HEK293T (cell line): Measurements from ENCODE around the gene MYCBP.

Experiments
- BHLHE40 ChIP-seq: fragments of 450-650 bp; IDR thresholded peaks from 2 replicates; pipeline ENCODE4 v1.6.1; 2016; ENCODE audit warnings: mild to moderate bottlenecking, moderate library complexity, borderline replicate concordance
- ELF4 ChIP-seq: fragments of 450-650 bp; IDR thresholded peaks from 2 replicates; pipeline ENCODE4 v1.6.1; 2017; ENCODE audit warnings: antibody characterized with exemption
- FOXM1 ChIP-seq: fragments of 450-650 bp; IDR thresholded peaks from 2 replicates; pipeline ENCODE4 v1.6.1; 2017; ENCODE audit warnings: mild to moderate bottlenecking, borderline replicate concordance
- SP1 ChIP-seq: fragments of 450-650 bp; IDR thresholded peaks from 2 replicates; pipeline ENCODE4 v1.6.1; 2017
- TARDBP ChIP-seq: fragments of 450-650 bp; IDR thresholded peaks from 2 replicates; pipeline ENCODE4 v1.6.1; 2016

DNA sequence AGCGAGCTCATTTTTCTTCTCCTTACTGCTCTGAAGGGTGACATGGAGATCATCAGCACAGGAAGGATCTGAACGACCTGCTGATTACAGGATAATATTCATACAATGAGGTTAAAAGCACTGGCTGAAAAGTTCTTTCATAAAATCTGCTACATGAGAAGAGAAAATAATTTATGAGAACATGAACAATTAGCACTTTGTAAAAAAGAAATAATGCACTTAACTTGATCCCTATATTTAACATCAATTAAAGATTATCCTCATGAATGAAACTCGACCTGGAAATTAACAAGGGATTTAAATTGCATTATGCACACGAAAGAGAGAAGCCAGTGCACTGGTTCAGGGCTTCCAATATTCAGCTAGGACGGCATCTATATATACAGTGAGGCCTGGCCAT, 60.2 kb downstream of the MYCBP start:
- TF ChIP-seq FOXM1 (no peak), BHLHE40 (no peak), SP1 (no peak), ELF4 (no peak), TARDBP (no peak)
